Stimulated activated CD4-positive, alpha-beta T cell treated with anti-CD3 and anti-CD28 coated beads, Interleukin-2, amount 100 ng/mL, for 24 hours (primary cell): ENCODE measurements around the gene CCPG1.

Experiments
- DNase-seq, 2 donors: peaks; one replicate each; pipeline ENCODE4 v3.0.0-alpha.2; 2020

The CCPG1 gene

DNA sequence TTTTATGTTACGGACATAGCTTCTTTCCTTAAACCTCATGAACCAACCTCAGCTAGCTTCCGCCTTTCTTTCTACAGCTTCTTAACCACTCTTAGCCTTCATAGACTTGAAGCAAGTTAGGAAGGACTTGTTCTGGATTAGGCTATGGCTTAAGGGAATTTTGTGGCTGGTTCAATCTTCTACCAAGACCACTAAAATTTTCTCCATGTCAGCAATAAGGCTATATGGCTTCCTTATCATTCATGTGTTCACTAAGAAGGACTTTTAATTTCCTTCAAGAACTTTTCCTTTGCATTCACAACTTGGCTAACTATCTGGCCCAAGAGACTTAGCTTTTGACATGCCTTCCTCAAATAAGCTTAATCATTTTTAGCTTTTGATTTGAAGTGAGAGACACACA, 24.5 kb downstream of the CCPG1 start:
- DNase-seq: no peak

DNA sequence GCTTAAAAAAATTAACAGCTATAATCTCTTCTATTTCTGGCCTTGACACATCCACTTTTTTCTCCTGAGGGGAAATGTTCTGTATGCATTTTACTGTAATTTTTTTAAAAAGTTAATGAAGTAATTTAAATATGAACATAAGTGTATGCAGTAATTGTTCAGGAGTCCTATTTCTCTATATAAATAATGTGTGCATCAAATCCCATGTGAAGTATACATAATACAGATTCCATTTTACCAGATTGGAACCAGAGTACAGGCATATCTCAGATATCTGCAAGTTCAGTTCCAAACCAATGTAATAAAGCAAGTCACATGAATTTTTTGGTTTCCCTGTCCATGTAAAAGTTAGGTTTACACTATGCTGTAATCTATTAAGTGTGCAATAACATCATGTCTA, 26.6 kb downstream of the CCPG1 start:
- no peak for DNase-seq

DNA sequence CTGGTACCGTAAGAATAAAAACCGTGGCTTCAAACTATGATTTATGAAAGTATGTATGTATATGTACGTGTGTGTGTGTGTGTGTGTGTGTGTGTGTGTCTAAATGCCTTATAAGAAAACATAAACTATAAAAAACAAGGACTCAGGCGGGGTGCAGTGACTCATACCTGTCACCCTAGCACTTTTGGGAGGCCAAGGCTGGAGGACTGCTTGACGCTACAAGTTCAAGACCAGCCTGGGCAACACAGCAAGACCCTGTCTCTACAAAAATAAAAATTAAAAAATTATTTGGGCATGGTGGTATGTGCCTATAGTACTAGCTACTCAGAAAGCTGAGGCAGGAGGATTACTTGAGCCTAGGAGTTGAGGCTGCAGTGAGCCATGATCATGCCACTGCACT, 29.1 kb downstream of the CCPG1 start:
- DNase-seq: no peak

DNA sequence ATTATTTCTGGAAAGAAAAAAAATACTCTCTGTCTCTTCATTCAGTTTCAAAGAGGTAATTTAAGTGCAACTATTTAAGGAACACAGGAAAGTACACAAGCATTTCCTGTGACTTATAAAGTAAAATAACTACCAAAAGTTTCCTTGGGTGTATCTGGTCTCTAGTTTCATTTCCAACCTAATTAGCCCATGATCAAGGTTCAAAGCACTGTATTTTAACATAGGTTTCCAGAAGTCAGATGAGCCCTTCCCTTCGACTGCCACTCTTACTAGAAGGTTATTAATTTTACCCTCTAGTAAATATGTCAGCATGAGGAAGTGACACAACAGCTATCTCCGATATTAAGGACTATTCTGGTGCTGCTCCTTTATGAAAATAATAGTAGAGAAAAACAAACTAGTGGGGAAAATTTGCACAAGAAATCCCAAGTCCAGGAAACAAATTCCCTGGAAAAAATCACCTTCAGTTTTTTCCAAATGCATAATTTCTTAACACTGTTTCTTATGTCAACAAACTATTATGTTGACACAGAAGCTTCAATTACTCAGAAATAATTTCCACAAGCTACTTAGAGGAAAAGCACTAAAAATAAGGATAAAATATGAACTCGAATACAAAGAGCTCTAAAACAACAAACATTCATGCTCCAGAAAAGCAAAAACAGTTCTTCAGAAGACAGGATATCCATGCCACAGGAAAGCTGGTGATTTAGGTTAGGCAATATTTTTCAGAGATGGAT, 35.3 kb downstream of the CCPG1 start:
- no peak for DNase-seq

DNA sequence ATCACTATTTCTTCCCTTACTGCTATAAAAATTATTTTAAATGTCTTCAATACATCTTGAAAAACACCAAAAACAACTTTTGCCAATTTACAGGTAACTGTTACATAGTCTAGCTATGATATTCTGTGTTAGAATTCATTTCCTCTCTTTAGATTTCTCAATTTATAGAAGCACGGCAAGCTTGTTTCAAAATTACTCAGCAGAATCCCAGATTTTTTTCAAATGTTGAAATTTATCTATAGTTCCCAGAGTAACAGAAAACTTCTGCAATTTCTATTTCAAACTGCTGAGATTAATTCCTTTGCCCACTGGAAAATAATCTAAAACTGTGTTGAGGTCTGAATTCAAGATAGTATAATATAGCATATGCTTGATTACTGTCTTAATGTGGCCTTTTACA, 41.2 kb downstream of the CCPG1 start:
- no peak for DNase-seq

DNA sequence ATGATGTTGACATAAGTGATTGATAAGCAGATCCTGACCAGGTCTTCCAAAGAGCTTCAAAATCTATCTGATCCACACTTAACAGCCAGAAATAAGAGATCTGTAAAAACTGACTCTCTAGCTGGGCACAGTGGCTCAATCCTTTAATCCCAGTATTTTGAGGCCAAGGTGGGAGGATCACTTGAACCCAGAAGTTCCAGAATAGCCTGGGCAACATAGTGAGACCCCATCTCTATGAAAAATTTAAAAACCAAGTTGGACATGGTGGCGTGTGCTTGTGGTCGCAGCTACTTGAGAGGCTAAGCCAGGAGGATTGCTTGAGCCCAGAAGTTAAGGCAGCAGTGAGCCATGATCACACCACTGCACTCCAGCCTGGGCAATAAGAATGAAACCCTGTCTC, 45.5 kb downstream of the CCPG1 start:
- DNase-seq: no peak

DNA sequence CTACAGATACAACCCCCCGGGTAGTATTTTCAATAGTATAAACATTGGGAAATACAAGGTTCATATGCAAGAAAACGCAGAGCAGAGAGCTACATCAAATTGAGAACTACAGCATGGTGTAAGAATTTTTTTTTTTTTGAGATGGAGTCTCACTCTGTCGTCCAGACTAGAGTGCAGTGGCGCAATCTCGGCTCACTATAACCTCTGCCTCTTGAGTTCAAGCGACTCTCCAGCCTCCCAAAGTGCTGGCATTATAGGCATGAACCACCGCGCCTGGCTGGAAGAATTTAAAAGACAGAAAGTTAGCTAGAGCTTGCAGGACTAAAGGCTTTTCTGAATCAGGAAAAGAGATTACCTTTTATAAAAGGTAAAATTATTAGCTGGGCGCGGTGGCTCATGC, 47.1 kb downstream of the CCPG1 start:
- DNase-seq: no peak

DNA sequence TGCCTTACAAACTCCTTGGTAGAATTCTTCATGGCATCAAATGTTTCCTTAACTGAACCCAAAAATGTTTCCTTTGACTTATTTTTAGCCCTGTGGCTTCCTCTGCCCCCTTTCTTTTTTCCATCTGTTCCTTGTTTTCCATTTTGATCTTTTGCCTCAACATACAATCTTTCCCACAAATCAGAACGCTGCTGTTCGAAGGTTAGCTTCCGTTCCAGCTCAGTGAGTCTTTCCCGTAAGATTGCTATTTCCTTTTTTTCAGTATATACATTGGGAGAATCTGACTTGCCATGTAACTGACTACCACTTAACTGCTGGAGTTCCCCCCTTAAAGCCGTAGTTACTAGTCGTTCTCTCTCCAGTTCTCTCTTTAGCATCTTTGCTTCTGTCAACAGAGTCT, 47.9 kb downstream of the CCPG1 start:
- no peak for DNase-seq

DNA sequence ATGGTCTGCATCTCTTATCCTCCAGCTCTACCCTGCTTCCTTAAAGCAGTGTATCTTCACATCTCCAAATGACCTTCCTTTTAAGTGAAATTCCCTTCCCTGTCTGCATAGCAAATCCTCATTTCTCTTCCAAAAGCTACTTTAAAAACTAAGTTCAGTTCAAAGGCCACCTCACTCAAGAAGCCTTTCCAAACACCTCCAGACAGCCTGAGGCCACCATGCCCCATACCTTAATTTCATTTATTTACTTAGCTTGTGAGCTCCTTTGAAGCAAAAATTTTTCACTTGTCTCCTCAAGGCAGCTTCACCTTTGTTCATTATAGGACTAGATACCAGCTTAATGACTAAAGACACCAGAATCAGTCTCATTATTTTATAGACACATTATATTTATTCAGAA, 49.7 kb downstream of the CCPG1 start:
- no peak for DNase-seq

DNA sequence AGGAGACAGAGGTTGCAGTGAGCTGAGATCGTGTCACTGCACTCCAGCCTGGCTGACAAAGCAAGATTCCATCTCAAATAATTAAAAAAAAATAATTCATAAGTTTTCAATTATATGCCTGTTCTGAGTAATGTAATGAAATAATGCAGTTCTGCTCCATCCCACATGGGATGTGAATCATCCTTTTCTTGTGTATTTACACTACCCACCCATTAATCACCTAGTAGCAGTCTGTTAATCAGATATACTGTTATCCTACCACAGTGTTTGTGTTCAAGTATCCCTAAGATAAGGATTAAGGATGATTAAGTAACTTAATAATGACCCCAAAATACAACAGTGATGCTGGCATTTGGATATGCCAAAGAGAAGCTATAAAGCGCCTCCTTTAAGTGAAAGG, 50.4 kb downstream of the CCPG1 start:
- DNase-seq: no peak

DNA sequence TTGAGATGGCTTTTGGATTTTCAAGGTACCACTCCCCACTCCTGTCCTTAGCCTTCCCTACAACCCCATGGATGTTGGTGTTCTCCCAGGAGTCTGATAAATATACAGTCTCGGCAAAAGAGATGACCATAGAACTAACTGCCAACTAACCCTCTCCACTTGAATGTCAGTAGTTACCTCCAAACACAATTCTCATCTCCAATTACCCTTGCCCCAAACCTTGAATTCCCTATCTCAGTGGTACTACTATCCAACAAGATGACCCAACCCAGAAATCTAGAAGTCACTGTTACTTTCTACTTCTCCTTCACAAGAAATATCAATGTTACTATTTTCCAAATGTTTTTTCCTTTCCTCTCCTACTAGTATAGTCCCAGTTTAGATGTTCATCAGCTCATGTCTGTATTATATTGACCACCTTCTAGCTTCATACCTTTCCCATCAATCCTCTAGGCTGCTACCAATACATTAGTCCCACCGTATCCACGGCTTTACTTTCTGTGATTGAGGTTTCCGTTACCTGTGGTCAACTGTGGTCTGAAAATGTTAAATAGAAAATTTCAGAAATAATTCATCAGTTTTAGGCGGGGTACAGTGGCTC, 51.1 kb downstream of the CCPG1 start:
- no peak for DNase-seq

DNA sequence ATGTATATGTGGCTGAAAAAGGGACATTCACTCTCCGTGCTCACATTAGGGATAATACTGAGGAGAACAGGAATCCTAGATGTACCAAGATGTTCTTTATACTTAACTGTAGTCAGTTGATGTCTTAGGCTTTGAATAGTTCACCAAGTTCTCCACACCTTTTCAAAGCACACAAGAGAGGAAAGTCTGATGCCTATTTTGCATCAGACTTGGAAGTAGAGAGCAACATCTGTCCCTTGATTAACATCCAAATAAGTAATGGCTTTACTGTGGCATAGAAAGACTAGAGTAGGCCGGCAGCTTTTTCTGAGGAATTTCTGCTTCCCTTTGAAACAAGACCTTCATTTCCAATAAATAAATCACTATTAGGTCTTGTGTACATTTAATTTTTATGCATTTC, 55.1 kb downstream of the CCPG1 start:
- DNase-seq: no peak

DNA sequence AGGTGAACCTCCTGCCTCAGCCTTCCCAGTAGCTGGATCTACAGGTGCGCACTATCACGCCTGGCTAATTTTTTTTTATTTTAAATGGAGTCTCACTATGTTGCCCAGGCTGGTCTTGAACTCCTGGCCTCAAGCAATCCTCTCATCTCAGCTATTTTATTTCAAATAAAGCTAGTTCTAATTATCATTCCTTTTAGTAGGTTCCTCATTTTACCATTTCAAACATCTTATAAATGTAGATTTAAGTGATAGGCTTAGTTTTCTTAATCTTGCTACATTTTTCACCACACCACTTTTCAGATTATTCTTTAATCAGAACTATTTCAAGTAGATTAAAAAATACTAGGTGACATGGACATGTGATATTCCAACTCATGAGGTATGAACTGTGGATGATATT, 58.9 kb downstream of the CCPG1 start:
- no peak for DNase-seq

DNA sequence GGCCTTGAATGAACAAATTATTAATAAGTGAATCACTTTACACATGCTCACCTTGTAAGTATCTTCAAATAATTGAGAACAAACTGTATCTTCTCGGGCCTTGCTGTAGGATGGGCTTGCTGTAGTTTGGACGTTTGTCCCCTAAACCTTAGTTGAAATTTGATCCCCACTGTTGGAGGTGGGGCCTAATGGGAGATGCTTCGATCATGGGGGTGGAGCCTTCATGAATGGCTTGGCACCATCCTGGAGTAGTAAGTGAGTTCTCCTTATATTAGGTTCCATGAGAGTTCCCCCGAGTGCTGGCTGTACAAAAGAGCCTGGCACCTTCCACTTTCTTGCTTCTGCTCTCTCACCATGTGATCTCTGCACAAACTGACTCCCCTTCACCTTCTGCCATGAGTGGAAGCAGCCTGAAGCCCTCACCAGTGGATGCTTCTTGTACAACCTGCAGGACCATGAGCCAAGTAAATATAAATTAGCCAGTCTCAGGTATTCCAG, 59.8 kb downstream of the CCPG1 start:
- no peak for DNase-seq

DNA sequence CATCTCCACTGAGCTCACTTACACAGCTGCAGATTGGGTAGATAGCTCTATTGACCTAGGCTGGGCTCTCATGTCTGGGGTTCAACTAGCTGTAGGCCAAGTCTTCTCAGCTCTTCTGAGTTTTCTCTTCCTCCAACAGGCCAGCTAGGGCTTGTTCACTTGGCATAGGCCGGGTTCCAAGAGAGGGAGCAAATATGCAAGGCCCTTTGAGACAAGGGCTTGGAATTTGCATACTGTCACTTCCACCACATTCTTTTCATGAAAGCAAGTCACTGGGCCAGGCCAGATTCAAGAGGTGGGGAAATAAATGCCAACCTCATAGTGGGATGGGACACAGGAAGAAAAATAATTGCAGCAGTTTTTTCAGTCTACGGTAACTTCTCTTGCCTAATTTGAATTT, 64.0 kb downstream of the CCPG1 start:
- DNase-seq: no peak

DNA sequence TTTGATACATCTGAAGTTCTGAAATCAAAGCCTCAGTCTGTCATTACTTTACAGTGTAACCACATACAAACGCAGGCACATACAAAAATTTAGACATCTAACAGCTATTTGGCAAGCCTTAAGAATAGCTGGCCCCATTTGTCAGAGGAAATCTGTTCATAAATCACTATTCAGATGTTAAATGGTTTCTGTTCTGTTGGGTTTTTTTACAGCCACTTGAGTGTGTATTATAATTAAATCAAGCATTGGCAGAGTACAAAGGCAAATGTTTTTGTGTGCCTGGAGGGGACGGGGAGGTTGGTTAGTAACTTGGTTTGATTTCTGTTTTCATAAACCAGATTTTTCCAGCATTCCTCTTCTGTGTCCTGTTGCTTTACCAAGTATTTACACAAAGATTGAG, 65.0 kb downstream of the CCPG1 start:
- no peak for DNase-seq

DNA sequence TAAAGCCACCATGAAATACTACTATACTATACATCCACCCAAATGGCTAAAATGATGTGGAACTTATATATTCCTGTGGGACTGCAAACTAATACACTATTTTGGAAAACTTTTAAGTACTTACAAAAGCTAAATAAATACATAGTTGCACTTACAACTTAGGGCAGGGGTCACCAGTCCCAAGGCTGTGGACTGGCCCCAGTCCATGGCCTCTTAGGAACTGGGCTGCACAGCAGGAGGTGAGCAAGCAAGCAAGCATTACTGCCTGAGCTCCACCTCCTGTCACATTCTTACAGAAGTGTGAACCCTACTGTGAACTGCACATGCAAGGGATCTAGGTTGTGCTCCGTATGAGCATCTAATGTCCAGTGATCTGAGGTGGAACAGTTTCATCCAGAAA, 71.0 kb downstream of the CCPG1 start:
- no peak for DNase-seq

DNA sequence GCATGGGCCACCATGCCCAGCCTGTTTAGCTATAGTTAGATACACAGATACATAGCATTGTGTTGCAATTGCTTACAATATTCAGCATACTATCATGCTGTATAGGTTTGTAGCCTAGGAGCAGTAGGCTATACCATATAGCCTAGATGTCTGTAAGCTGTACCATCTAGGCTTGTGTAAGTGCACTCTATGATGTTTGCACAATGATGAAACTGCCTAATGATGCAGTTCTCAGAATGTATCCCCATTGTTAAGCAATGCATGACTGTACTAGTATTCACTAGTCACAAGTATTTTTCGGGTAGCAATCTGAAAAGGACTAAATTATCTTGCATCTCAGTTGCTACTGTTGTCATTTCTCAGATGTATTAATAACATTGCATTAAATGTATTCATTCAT, 73.2 kb downstream of the CCPG1 start:
- DNase-seq: no peak

DNA sequence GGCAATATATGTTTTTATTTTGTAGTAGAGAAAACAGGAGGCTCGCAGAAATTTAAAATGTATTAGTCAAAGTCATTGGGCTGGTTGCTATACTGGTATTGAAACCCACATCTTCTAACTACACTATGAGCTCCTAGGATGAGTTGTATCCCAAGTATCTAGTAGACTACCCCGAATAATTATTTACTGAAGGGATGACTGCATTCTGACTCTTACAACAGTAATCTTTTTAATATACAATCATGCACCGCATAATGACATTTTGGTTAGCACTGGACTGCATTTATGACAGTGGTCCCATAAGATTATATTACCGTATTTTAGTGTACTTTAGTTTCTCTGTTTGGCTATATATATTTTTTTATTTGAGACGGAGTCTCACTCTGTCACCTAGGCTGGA, 73.8 kb downstream of the CCPG1 start:
- no peak for DNase-seq

DNA sequence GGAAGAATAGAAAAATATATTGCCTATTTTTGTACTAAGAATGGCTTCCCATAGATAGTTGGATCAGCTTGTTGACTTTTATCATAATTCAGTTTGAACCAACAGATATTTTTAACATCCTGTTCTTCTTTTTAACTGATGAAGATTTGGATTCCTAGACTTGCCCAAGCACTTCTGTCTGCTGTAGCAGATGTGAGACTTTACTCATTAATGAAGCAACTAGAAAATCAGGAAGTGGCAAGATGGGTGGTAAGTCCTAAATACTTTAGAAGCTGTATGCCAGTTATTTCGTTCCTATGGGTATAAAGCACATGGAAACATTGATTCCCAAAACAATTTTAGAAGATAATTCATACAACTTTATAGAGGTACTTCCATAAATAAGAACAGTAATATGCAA, 80.8 kb downstream of the CCPG1 start:
- no peak for DNase-seq

DNA sequence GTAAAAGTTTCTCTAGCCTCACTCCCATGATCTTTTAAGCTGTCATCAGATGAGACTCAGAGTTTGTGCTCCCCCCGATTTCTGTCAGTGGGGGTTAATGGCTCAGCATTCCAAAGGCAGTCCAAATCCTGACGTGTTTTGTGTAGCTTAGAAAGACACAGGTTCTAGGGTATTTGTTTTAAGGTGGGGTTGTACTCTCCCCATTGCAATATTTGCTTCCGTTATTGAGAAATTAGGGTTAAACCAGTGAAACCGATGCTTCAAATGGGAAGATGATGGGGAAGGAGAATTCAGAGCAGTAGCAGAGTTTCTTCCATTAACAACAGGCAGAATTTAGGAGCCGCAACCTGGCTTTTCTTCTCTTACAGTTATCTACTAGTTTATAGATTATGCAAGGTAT, 85.7 kb downstream of the CCPG1 start:
- no peak for DNase-seq

DNA sequence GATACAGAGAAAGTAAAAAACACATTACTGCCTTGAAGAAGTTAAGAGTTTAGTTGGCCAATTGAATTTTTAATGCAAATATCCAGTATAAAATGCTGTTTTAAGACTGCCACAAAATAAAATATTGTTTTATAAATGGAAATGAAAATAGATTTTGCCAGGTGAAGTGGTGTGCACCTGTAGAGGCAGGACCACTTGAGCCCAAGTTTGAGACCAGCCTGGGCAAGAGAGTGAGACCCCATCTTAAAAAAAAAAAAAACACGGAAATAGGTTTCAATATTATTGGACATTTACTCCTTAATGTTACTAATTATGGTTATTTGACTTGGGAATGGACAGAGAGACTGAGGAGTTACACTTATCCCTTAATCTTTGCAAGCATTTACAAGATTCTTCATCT, 87.2 kb downstream of the CCPG1 start:
- no peak for DNase-seq

DNA sequence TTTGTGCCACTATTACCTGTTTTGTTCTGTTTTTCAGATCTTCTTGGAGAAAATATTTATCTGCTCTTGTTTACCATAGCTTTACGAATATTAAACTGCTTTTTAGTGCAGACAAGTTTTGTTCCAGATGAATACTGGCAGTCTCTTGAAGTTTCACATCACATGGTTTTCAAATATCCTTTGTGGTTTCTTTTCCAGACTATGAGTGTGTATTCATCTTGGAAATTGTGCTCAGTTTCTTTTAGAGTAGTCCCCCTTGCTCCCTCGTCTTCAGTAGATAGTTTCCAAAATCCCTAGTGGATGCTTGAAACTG, 88.0 kb downstream of the CCPG1 start:
- no peak for DNase-seq

DNA sequence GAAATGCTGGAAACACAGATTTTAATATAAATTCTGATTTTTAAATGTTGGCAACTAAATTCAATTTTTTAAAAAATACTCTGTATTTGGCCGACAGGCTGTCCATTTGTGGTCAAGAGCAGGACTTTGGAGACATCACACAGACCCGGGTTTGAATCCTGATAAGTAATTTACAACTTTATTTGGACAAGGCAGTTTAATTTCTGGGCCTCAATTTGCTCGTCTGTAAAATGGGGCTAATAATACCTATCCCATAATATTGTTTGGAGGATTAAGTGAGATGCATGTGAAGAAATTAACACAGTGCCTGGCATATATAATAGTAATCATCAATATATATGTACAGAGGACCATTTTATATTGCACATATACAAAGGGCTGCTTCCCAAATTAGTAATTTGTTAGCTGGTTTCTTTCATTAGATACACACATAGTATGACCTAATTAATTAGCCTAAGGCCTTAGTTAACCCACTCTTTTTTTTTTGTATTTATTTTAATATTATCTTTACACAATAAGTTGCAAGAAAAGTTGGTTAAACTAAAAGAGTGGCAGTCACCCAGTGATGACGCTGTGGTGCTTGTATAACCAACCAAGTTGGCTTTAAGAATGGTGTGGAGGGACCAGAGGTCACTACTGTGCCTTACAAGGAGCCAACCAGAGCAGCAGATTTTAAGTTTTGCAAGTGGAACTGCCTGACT, 88.5 kb downstream of the CCPG1 start:
- DNase-seq: no peak
